Measurements from ENCODE around the gene GPR55. TPM values are rescaled to one million over a fixed set of nuclear protein-coding genes. Genes with fewer than 3 reads are reported as not detected.
"Not testable (repeated sequence)": the region's sequence is repeated elsewhere in the genome, so short reads cannot be mapped to it uniquely, and the experiment has no call there.

GPR55 gene
- total and polyA plus RNA-seq, 2 donors = 1.9 to 2.1 TPM

GRCh38 chr2:230938098-230938497, 13.1 kb upstream of the GPR55 start:
- Histone ChIP-seq H3K36me3 (ENCODE audit: control insufficient read depth in 2 of 2, insufficient read depth in 2 of 2, low read length in 1 of 2) (no peaks in the 10 kb centered on the region), H3K4me3 (ENCODE audit: low read length in 2 of 2) (no peak overlapping the region), H3K4me1 (ENCODE audit: control insufficient read depth in 2 of 2, insufficient read depth in 2 of 2, low read length in 2 of 2) (peaks cover under 1 to 7% of the 10 kb centered on the region in 2 donors), H3K27ac (ENCODE audit: low read depth in 1 of 2, low read length in 1 of 2) (no peak overlapping the region), H3K27me3 (ENCODE audit: control insufficient read depth in 2 of 2, insufficient read depth in 1 of 2, low read length in 1 of 2) (no peaks in the 10 kb centered on the region), H3K9me3 (ENCODE audit: control insufficient read depth in 2 of 2, insufficient read depth in 1 of 2, low read length in 1 of 2) (peaks cover 0 to 16% of the 10 kb centered on the region in 2 donors)
- DNase-seq (ENCODE audit: low read depth in 6 of 9, low spot score in 9 of 9) = no peak
- WGBS = 96% methylated on average over 3 of the region's 3 CpGs

- DNase-seq (ENCODE audit: low read depth in 6 of 9, low spot score in 9 of 9) = no peak
- no peak overlapping the region for H3K4me3 ChIP-seq (ENCODE audit: low read length in 2 of 2)
- H3K27ac ChIP-seq (ENCODE audit: low read depth in 1 of 2, low read length in 1 of 2) = no peak overlapping the region
- no peaks in the 10 kb centered on the region for H3K27me3 ChIP-seq (ENCODE audit: control insufficient read depth in 2 of 2, insufficient read depth in 1 of 2, low read length in 1 of 2)
- WGBS = 85% methylated on average over 4 of the region's 4 CpGs
- peaks cover 0 to 16% of the 10 kb centered on the region in 2 donors for H3K9me3 ChIP-seq (ENCODE audit: control insufficient read depth in 2 of 2, insufficient read depth in 1 of 2, low read length in 1 of 2)
- H3K36me3 ChIP-seq (ENCODE audit: control insufficient read depth in 2 of 2, insufficient read depth in 2 of 2, low read length in 1 of 2) = no peaks in the 10 kb centered on the region
- H3K4me1 ChIP-seq (ENCODE audit: control insufficient read depth in 2 of 2, insufficient read depth in 2 of 2, low read length in 2 of 2) = peaks cover 0 to 10% of the 10 kb centered on the region in 2 donors
These were observed 12.3 kb upstream of the GPR55 start for GRCh38 chr2:230937362-230937761.

- not testable (repeated sequence) for H3K36me3 ChIP-seq (ENCODE audit: control insufficient read depth in 2 of 2, insufficient read depth in 2 of 2, low read length in 1 of 2); H3K27ac ChIP-seq (ENCODE audit: low read depth in 1 of 2, low read length in 1 of 2); H3K4me3 ChIP-seq (ENCODE audit: low read length in 2 of 2); DNase-seq (ENCODE audit: low read depth in 6 of 9, low spot score in 9 of 9); H3K27me3 ChIP-seq (ENCODE audit: control insufficient read depth in 2 of 2, insufficient read depth in 1 of 2, low read length in 1 of 2)
- Histone ChIP-seq H3K4me1 (ENCODE audit: control insufficient read depth in 2 of 2, insufficient read depth in 2 of 2, low read length in 2 of 2) (peaks cover 0 to 18% of the 10 kb centered on the region in 2 donors), H3K9me3 (ENCODE audit: control insufficient read depth in 2 of 2, insufficient read depth in 1 of 2, low read length in 1 of 2) (peaks cover 0 to 16% of the 10 kb centered on the region in 2 donors)
- 98% methylated on average over 6 of the region's 6 CpGs for WGBS
These were observed 11.2 kb upstream of the GPR55 start for GRCh38 chr2:230936243-230936642.

- WGBS = 68% methylated on average over 9 of the region's 9 CpGs
- no peak for DNase-seq (ENCODE audit: low read depth in 6 of 9, low spot score in 9 of 9)
- Histone ChIP-seq H3K9me3 (ENCODE audit: control insufficient read depth in 2 of 2, insufficient read depth in 1 of 2, low read length in 1 of 2) (peaks cover 0 to 16% of the 10 kb centered on the region in 2 donors), H3K4me3 (ENCODE audit: low read length in 2 of 2) (no peak overlapping the region), H3K27me3 (ENCODE audit: control insufficient read depth in 2 of 2, insufficient read depth in 1 of 2, low read length in 1 of 2) (no peaks in the 10 kb centered on the region), H3K27ac (ENCODE audit: low read depth in 1 of 2, low read length in 1 of 2) (no peak overlapping the region), H3K36me3 (ENCODE audit: control insufficient read depth in 2 of 2, insufficient read depth in 2 of 2, low read length in 1 of 2) (no peaks in the 10 kb centered on the region), H3K4me1 (ENCODE audit: control insufficient read depth in 2 of 2, insufficient read depth in 2 of 2, low read length in 2 of 2) (peaks cover 0 to 23% of the 10 kb centered on the region in 2 donors)
These were observed 10.0 kb upstream of the GPR55 start for GRCh38 chr2:230935130-230935430.

GRCh38 chr2:230934231-230935129, 9.4 kb upstream of the GPR55 start:
- Histone ChIP-seq H3K4me1 (ENCODE audit: control insufficient read depth in 2 of 2, insufficient read depth in 2 of 2, low read length in 2 of 2) (peaks cover 0 to 27% of the 10 kb centered on the region in 2 donors), H3K4me3 (ENCODE audit: low read length in 2 of 2) (no peak overlapping the region), H3K36me3 (ENCODE audit: control insufficient read depth in 2 of 2, insufficient read depth in 2 of 2, low read length in 1 of 2) (no peaks in the 10 kb centered on the region), H3K27ac (ENCODE audit: low read depth in 1 of 2, low read length in 1 of 2) (no peak overlapping the region), H3K27me3 (ENCODE audit: control insufficient read depth in 2 of 2, insufficient read depth in 1 of 2, low read length in 1 of 2) (no peaks in the 10 kb centered on the region), H3K9me3 (ENCODE audit: control insufficient read depth in 2 of 2, insufficient read depth in 1 of 2, low read length in 1 of 2) (peaks cover 0 to 16% of the 10 kb centered on the region in 2 donors)
- no peak for DNase-seq (ENCODE audit: low read depth in 6 of 9, low spot score in 9 of 9)
- WGBS = 84% methylated on average over 17 of the region's 17 CpGs

GRCh38 chr2:230933521-230934180, 8.6 kb upstream of the GPR55 start:
- Histone ChIP-seq H3K27me3 (ENCODE audit: control insufficient read depth in 2 of 2, insufficient read depth in 1 of 2, low read length in 1 of 2) (no peaks in the 10 kb centered on the region), H3K27ac (ENCODE audit: low read depth in 1 of 2, low read length in 1 of 2) (no peak overlapping the region), H3K9me3 (ENCODE audit: control insufficient read depth in 2 of 2, insufficient read depth in 1 of 2, low read length in 1 of 2) (peaks cover 0 to 15% of the 10 kb centered on the region in 2 donors), H3K4me3 (ENCODE audit: low read length in 2 of 2) (no peak overlapping the region), H3K4me1 (ENCODE audit: control insufficient read depth in 2 of 2, insufficient read depth in 2 of 2, low read length in 2 of 2) (peaks cover 0 to 29% of the 10 kb centered on the region in 2 donors), H3K36me3 (ENCODE audit: control insufficient read depth in 2 of 2, insufficient read depth in 2 of 2, low read length in 1 of 2) (no peaks in the 10 kb centered on the region)
- no peak for DNase-seq (ENCODE audit: low read depth in 6 of 9, low spot score in 9 of 9)
- 85% methylated on average over 10 of the region's 10 CpGs for WGBS

- no peak for DNase-seq (ENCODE audit: low read depth in 6 of 9, low spot score in 9 of 9)
- 86% methylated on average over 22 of the region's 22 CpGs for WGBS
- no peak overlapping the region for H3K27ac ChIP-seq (ENCODE audit: low read depth in 1 of 2, low read length in 1 of 2)
These were observed 7.8 kb upstream of the GPR55 start for GRCh38 chr2:230932556-230933511.

GRCh38 chr2:230931556-230932231, 6.7 kb upstream of the GPR55 start:
- H3K4me1 ChIP-seq (ENCODE audit: control insufficient read depth in 2 of 2, insufficient read depth in 2 of 2, low read length in 2 of 2) = peaks cover 0 to 45% of the 10 kb centered on the region in 2 donors
- peaks cover 0 to 6% of the 10 kb centered on the region in 2 donors for H3K9me3 ChIP-seq (ENCODE audit: control insufficient read depth in 2 of 2, insufficient read depth in 1 of 2, low read length in 1 of 2)
- DNase-seq (ENCODE audit: low read depth in 6 of 9, low spot score in 9 of 9) = no peak
- no peaks in the 10 kb centered on the region for H3K27me3 ChIP-seq (ENCODE audit: control insufficient read depth in 2 of 2, insufficient read depth in 1 of 2, low read length in 1 of 2)
- WGBS = 67% methylated on average over 22 of the region's 22 CpGs
- H3K36me3 ChIP-seq (ENCODE audit: control insufficient read depth in 2 of 2, insufficient read depth in 2 of 2, low read length in 1 of 2) = no peaks in the 10 kb centered on the region
- H3K4me3 ChIP-seq (ENCODE audit: low read length in 2 of 2) = no peak overlapping the region
- H3K27ac ChIP-seq (ENCODE audit: low read depth in 1 of 2, low read length in 1 of 2) = no peak overlapping the region

More at GRCh38 chr2:230932556-230933511, 7.8 kb upstream of the GPR55 start:
- Histone ChIP-seq H3K4me3 (ENCODE audit: low read length in 2 of 2) (no peak overlapping the region), H3K36me3 (ENCODE audit: control insufficient read depth in 2 of 2, insufficient read depth in 2 of 2, low read length in 1 of 2) (no peaks in the 10 kb centered on the region), H3K27me3 (ENCODE audit: control insufficient read depth in 2 of 2, insufficient read depth in 1 of 2, low read length in 1 of 2) (no peaks in the 10 kb centered on the region), H3K9me3 (ENCODE audit: control insufficient read depth in 2 of 2, insufficient read depth in 1 of 2, low read length in 1 of 2) (peaks cover 0 to 12% of the 10 kb centered on the region in 2 donors), H3K4me1 (ENCODE audit: control insufficient read depth in 2 of 2, insufficient read depth in 2 of 2, low read length in 2 of 2) (peaks cover 0 to 37% of the 10 kb centered on the region in 2 donors)

Measured in thymus (tissue), 11 donors.